ENCODE data around the gene NUP62. TPM values are rescaled to one million over a fixed set of nuclear protein-coding genes. Genes with fewer than 3 reads are reported as not detected.
A peak's percentile ranks its signal among the peaks of the same experiment; 100 is the strongest.

Gene NUP62
- total and polyA plus RNA-seq, 8 donors: 11.4 to 26.4 (median 17.4) TPM

DNA sequence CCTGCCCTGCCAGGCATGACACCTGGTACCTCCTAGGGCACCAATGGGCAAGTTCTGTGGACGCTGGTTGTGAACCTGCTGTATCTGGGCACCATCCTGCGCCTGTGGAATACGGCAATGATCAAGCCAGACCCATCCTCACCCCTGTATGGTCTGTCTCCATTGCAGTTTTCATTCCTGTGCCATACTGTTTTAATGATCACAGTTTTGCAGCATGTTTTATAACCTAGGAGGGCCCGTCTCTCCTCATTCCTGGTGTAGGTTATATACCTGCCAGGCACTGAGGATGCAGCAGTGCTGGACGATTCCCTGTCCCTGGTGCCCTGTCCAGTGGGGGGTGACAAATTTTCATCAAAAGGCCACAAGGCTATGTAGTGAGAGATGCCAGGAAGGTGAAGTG is 46.2 kb downstream of the NUP62 start:
- DNase-seq (no peak), FAIRE-seq (no peak), ATAC-seq (no peak)
- intact Hi-C loops (cut with DNase I): no loop called here
- H3K9me3 ChIP-seq: no peaks in the 10 kb centered on the region
- no peak overlapping the region for H3K4me3 ChIP-seq
- no peaks in the 10 kb centered on the region for H3K27me3 ChIP-seq
- peaks cover 0 to 3% (median 0%) of the 10 kb centered on the region in 3 donors for H3K4me1 ChIP-seq
- no peak overlapping the region for H3K27ac ChIP-seq
- H3K36me3 ChIP-seq: peaks cover 9 to 56% (median 46%) of the 10 kb centered on the region in 3 donors
- 97 to 99% methylated on average over 5 of the region's 5 CpGs for WGBS, 2 donors
- TF ChIP-seq, protein P1, sequence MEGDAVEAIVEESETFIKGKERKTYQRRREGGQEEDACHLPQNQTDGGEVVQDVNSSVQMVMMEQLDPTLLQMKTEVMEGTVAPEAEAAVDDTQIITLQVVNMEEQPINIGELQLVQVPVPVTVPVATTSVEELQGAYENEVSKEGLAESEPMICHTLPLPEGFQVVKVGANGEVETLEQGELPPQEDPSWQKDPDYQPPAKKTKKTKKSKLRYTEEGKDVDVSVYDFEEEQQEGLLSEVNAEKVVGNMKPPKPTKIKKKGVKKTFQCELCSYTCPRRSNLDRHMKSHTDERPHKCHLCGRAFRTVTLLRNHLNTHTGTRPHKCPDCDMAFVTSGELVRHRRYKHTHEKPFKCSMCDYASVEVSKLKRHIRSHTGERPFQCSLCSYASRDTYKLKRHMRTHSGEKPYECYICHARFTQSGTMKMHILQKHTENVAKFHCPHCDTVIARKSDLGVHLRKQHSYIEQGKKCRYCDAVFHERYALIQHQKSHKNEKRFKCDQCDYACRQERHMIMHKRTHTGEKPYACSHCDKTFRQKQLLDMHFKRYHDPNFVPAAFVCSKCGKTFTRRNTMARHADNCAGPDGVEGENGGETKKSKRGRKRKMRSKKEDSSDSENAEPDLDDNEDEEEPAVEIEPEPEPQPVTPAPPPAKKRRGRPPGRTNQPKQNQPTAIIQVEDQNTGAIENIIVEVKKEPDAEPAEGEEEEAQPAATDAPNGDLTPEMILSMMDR (IDR thresholded peaks at IDR 0.05): no peak

DNA sequence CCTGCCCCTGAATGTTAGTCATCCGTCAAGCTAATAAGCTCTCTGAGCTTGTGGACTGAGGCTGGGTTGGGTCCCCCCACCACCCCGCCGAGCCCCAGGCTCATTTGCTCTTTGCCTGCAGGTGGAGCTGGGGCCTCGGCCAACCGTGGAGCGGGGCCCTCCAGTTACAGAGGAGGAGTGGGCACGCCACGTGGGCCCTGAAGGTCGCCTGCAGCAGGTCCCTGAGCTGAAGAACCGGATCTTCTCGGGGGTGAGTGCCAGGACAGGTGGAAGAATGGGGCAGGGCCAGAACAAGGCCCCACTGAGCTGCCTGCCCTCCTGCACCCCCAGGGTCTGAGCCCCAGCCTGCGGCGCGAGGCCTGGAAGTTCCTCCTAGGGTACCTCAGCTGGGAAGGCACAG is 46.7 kb downstream of the NUP62 start:
- no peak for DNase-seq
- Histone ChIP-seq H3K4me1 (peaks cover 0 to 3% (median 0%) of the 10 kb centered on the region in 3 donors), H3K36me3 (peaks cover 9 to 56% (median 46%) of the 10 kb centered on the region in 3 donors), H3K27me3 (no peaks in the 10 kb centered on the region), H3K27ac (no peak overlapping the region), H3K4me3 (no peak overlapping the region), H3K9me3 (no peaks in the 10 kb centered on the region)
- FAIRE-seq: no peak
- intact Hi-C loops (cut with DNase I): no loop called here
- no peak for ATAC-seq
- WGBS, 2 donors: 95 to 98% methylated on average over 14 of the region's 14 CpGs
- TF ChIP-seq, protein P1 (IDR thresholded peaks at IDR 0.05): no peak

DNA sequence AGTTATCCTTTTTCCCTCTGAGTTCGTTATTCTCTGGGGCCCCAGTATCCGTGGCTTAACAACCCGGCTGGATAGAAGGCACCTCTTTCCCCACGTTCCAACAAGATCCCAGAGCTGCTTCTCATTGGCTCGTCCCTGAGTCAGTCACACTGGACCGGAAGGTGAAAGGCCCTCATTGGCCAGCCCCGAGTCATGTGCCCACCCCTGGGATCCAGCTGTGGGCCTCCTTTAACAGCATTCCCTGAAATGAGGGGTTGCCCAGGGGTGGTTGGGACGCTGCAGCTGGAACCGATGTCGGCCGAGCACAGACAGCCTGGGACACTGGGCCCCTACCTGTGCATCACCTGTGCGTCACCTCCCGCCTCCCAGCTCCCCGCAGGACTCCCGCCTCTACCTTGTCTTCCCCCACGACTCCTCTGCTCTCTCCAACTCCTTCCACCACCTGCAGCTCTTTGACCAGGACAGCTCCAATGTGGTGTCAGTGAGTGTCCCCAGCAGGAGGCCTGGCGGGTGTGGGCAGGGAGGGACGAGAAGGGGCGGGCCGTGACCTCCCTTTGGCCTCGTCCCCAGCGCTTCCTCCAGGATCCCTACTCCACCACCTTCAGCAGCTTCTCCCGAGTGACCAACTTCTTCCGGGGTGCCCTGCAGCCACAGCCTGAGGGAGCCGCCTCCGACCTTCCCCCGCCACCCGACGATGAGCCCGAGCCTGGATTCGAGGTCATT is 47.5 kb downstream of the NUP62 start:
- Histone ChIP-seq H3K4me3 (no peak overlapping the region), H3K36me3 (peaks cover 9 to 56% (median 46%) of the 10 kb centered on the region in 3 donors), H3K9me3 (no peaks in the 10 kb centered on the region), H3K4me1 (peaks cover 0 to 3% (median 0%) of the 10 kb centered on the region in 3 donors), H3K27ac (no peak overlapping the region), H3K27me3 (no peaks in the 10 kb centered on the region)
- intact Hi-C loops (cut with DNase I): no loop called here
- DNase-seq (peak in 1 of 6 donors; percentile 23), FAIRE-seq (no peak), ATAC-seq (no peak)
- WGBS, 2 donors: 93 to 94% methylated on average over 31 of the region's 31 CpGs
- TF ChIP-seq, protein P1 (IDR thresholded peaks at IDR 0.05): no peak

DNA sequence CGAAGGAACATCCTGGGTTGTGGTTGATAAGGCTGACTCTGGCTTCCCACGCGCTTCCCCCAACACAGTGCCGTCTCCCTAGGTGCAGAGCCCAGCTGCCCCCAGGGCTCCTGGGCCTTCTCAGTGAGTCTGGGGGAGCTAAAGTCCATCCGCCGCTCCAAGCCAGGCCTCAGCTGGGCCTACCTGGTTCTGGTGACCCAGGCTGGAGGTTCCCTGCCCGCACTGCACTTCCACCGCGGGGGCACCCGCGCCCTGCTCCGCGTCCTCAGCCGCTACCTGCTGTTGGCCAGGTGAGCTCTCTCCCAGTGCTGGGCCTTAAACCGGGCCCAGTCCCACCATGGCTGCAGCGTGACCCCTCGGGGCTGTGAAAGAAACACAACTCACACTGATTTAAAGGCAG is 48.1 kb downstream of the NUP62 start:
- no peak for FAIRE-seq
- intact Hi-C loops (cut with DNase I): no loop called here
- Histone ChIP-seq H3K4me3 (no peak overlapping the region), H3K4me1 (peaks cover 0 to 3% (median 0%) of the 10 kb centered on the region in 3 donors), H3K36me3 (peaks cover 9 to 56% (median 46%) of the 10 kb centered on the region in 3 donors), H3K9me3 (no peaks in the 10 kb centered on the region), H3K27ac (no peak overlapping the region), H3K27me3 (no peaks in the 10 kb centered on the region)
- DNase-seq: peak in 1 of 6 donors; percentile 14
- ATAC-seq: no peak
- TF ChIP-seq, protein P1 (IDR thresholded peaks at IDR 0.05): no peak
- 96 to 97% methylated on average over 16 to 17 of the region's 17 CpGs for WGBS, 2 donors
